HepG2 (cell line): ENCODE results near the gene TMEM131L.

Source experiments
- HCFC1 ChIP-seq: fragments of 150-350 bp; IDR thresholded peaks from 2 replicates; pipeline ENCODE4 v1.6.1; 2014; ENCODE audit warnings: low read depth, low read length
- KAT2B ChIP-seq: fragments of 150-350 bp; IDR thresholded peaks from 2 replicates; pipeline ENCODE4 v1.6.1; 2014; ENCODE audit warnings: low read depth, low read length, borderline replicate concordance
- RBAK ChIP-seq: sonication (generic); formaldehyde crosslinking; IDR thresholded peaks from 2 replicates; pipeline ENCODE4 v1.5.1; 2020; ENCODE audit warnings: mild to moderate bottlenecking, missing genetic modification reagents
- RCOR2 ChIP-seq: IDR thresholded peaks from 2 replicates; pipeline ENCODE4 v1.6.1; 2016; ENCODE audit warnings: missing biosample characterization, missing genetic modification reagents
- RNF2 ChIP-seq: fragments of 450-650 bp; conservative IDR thresholded peaks from 2 replicates; pipeline ENCODE4 v1.6.1; 2016; ENCODE audit warnings: low read depth
- ZNF564 ChIP-seq: sonication (generic); formaldehyde crosslinking; IDR thresholded peaks from 2 replicates; pipeline ENCODE4 v1.8.1; 2023; ENCODE audit warnings: mild to moderate bottlenecking, missing genetic modification reagents
- TF ChIP-seq, protein P1 (sequence below): sonication (generic); formaldehyde crosslinking; IDR thresholded peaks from 2 replicates; pipeline ENCODE4 v1.4.0; 2020; ENCODE audit warnings: missing genetic modification reagents
- TF ChIP-seq, protein P2 (sequence below): sonication (generic); formaldehyde crosslinking; IDR thresholded peaks from 2 replicates; pipeline ENCODE4 v1.4.0; 2020; ENCODE audit warnings: mild to moderate bottlenecking, missing genetic modification reagents
- TF ChIP-seq, protein P3 (sequence below): sonication (generic); formaldehyde crosslinking; IDR thresholded peaks from 2 replicates; pipeline ENCODE4 v1.8.0; 2022; ENCODE audit warnings: mild to moderate bottlenecking, missing genetic modification reagents; ENCODE audit not compliant: insufficient replicate concordance
- TF ChIP-seq, protein P4 (sequence below): sonication (generic); formaldehyde crosslinking; IDR thresholded peaks from 2 replicates; pipeline ENCODE4 v1.8.0; 2022; ENCODE audit warnings: missing genetic modification reagents, mild to moderate bottlenecking, moderate library complexity, borderline replicate concordance

DNA sequence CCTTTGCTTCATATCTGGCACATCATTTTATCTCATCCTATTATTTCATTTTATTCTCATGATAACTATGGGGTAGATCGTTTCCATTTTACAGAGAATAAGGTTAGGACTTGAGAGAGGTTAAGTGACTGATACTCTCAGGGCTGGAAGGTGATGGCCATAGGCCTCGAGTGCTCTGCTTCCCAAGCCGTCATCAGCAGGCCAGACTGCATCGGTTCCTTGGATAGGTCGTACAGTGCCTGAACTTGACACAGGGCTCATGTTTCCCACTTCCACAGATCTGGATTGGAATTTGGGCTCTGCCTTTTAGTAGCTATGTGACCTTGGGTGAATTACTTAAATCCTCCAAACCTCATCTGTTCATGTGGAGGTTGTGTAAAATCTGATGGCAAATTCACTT, 81.4 kb downstream of the TMEM131L start:
- TF ChIP-seq, protein P1, sequence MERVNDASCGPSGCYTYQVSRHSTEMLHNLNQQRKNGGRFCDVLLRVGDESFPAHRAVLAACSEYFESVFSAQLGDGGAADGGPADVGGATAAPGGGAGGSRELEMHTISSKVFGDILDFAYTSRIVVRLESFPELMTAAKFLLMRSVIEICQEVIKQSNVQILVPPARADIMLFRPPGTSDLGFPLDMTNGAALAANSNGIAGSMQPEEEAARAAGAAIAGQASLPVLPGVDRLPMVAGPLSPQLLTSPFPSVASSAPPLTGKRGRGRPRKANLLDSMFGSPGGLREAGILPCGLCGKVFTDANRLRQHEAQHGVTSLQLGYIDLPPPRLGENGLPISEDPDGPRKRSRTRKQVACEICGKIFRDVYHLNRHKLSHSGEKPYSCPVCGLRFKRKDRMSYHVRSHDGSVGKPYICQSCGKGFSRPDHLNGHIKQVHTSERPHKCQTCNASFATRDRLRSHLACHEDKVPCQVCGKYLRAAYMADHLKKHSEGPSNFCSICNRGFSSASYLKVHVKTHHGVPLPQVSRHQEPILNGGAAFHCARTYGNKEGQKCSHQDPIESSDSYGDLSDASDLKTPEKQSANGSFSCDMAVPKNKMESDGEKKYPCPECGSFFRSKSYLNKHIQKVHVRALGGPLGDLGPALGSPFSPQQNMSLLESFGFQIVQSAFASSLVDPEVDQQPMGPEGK (CRISPR knock-in tag) = no peak
- no peak for TF ChIP-seq RCOR2 (CRISPR knock-in tag)
- TF ChIP-seq RNF2 = no peak
- no peak for TF ChIP-seq RBAK (CRISPR knock-in tag)
- TF ChIP-seq, protein P2, sequence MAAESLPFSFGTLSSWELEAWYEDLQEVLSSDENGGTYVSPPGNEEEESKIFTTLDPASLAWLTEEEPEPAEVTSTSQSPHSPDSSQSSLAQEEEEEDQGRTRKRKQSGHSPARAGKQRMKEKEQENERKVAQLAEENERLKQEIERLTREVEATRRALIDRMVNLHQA (CRISPR knock-in tag) = no peak
- TF ChIP-seq, protein P3, sequence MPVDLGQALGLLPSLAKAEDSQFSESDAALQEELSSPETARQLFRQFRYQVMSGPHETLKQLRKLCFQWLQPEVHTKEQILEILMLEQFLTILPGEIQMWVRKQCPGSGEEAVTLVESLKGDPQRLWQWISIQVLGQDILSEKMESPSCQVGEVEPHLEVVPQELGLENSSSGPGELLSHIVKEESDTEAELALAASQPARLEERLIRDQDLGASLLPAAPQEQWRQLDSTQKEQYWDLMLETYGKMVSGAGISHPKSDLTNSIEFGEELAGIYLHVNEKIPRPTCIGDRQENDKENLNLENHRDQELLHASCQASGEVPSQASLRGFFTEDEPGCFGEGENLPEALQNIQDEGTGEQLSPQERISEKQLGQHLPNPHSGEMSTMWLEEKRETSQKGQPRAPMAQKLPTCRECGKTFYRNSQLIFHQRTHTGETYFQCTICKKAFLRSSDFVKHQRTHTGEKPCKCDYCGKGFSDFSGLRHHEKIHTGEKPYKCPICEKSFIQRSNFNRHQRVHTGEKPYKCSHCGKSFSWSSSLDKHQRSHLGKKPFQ (CRISPR knock-in tag) = no peak
- TF ChIP-seq, protein P4, sequence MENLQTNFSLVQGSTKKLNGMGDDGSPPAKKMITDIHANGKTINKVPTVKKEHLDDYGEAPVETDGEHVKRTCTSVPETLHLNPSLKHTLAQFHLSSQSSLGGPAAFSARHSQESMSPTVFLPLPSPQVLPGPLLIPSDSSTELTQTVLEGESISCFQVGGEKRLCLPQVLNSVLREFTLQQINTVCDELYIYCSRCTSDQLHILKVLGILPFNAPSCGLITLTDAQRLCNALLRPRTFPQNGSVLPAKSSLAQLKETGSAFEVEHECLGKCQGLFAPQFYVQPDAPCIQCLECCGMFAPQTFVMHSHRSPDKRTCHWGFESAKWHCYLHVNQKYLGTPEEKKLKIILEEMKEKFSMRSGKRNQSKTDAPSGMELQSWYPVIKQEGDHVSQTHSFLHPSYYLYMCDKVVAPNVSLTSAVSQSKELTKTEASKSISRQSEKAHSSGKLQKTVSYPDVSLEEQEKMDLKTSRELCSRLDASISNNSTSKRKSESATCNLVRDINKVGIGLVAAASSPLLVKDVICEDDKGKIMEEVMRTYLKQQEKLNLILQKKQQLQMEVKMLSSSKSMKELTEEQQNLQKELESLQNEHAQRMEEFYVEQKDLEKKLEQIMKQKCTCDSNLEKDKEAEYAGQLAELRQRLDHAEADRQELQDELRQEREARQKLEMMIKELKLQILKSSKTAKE (CRISPR knock-in tag) = no peak
- TF ChIP-seq ZNF564 (CRISPR knock-in tag) = no peak
- no peak for TF ChIP-seq HCFC1
- no peak for TF ChIP-seq KAT2B
